GM10266 (cell line): Measurements from ENCODE around the gene FERMT3.

Source experiments
- DNase-seq: peaks from one replicate; pipeline ENCODE4 v3.0.0; 2012; ENCODE audit errors: extremely low spot score
- TF ChIP-seq, protein P1 (sequence below): IDR thresholded peaks from 2 replicates; pipeline ENCODE4 v1.5.1; 2012; ENCODE audit warnings: mild to moderate bottlenecking, low read depth; ENCODE audit not compliant: control insufficient read depth, insufficient read depth; ENCODE audit errors: missing control alignments

The FERMT3 gene

DNA sequence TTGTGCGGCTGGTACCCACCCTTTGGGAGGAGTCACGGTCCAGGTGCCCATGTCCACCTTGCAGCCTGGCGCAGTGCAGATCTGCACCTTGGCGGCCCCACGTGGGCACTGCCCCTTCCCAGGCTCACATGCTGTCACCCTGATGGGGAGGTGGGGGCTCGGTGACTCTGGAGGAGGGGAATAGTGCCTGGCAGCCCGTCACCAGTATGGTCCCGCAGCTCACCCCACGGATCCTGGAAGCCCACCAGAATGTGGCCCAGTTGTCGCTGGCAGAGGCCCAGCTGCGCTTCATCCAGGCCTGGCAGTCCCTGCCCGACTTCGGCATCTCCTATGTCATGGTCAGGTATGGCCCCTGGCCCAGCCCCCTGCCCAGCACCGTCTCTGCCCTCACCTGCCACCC lies 14.3 kb downstream of the FERMT3 start:
- DNase-seq, result no peak
- TF ChIP-seq, protein P1, sequence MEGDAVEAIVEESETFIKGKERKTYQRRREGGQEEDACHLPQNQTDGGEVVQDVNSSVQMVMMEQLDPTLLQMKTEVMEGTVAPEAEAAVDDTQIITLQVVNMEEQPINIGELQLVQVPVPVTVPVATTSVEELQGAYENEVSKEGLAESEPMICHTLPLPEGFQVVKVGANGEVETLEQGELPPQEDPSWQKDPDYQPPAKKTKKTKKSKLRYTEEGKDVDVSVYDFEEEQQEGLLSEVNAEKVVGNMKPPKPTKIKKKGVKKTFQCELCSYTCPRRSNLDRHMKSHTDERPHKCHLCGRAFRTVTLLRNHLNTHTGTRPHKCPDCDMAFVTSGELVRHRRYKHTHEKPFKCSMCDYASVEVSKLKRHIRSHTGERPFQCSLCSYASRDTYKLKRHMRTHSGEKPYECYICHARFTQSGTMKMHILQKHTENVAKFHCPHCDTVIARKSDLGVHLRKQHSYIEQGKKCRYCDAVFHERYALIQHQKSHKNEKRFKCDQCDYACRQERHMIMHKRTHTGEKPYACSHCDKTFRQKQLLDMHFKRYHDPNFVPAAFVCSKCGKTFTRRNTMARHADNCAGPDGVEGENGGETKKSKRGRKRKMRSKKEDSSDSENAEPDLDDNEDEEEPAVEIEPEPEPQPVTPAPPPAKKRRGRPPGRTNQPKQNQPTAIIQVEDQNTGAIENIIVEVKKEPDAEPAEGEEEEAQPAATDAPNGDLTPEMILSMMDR, result no peak

DNA sequence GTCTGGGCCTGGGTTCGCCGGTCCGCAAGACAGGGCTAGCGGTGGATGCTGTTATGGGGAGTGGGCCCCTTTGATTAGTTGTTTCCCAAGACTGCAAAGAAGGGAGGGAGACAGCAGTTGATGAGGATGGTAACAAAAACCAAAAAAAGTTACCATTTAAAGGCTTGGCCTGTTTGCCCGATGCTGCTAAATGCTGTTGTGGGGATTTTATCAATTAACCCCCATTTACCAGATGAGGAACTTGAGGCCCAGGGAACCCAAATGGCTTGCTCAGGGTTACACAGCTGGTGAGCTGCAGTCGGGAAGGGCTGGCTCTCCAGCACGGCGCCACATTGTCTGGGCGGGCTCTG lies 16.1 kb downstream of the FERMT3 start:
- no peak for DNase-seq
- TF ChIP-seq, protein P1, result no peak

DNA sequence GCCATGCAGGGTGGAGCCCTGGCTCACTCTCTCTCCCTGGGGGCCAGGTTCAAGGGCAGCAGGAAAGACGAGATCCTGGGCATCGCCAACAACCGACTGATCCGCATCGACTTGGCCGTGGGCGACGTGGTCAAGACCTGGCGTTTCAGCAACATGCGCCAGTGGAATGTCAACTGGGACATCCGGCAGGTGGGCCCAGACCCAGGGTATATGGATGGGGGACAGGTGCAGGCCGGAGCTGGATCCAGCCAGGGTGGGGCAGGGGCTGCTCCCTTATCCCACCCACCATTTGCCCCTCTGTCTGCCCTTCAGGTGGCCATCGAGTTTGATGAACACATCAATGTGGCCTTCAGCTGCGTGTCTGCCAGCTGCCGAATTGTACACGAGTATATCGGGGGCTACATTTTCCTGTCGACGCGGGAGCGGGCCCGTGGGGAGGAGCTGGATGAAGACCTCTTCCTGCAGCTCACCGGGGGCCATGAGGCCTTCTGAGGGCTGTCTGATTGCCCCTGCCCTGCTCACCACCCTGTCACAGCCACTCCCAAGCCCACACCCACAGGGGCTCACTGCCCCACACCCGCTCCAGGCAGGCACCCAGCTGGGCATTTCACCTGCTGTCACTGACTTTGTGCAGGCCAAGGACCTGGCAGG lies 16.6 kb downstream of the FERMT3 start:
- TF ChIP-seq, protein P1, result no peak
- DNase-seq, result no peak

DNA sequence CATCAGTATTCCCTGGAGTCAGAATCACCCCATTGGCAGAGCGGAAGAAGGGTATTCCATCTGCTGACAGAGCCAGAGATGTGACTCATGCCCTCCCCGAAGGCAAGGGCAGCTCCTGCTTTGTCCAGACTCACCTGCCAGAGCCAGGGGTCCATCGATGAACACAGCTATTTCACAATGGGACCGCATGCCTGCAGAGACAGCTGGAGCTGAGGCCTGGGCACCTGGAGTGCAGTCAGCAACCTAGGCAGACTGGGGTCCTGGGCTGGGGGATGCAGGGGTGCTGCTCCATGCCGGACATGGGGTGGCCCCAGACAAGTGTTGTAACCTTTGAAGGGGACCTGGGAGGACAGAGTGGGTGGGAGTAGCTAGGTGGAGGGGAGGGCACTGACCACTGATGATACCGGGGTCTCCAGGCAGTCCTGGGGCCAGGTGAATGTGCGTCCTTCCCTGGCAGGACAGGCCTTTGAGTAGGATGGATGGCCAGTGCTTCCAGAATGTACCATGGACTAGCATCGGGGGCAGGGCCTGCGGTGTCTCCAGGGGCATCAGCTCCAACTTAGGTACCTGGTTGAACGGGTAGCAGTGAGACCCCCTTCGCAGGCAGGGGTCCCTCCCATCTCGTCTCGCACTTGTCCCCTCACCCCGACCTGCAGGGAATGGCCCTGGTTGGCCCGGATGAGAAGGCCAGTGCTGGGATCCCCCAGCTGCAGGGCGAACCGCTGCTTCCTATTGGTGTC lies 17.8 kb downstream of the FERMT3 start:
- TF ChIP-seq, protein P1, result no peak
- no peak for DNase-seq

DNA sequence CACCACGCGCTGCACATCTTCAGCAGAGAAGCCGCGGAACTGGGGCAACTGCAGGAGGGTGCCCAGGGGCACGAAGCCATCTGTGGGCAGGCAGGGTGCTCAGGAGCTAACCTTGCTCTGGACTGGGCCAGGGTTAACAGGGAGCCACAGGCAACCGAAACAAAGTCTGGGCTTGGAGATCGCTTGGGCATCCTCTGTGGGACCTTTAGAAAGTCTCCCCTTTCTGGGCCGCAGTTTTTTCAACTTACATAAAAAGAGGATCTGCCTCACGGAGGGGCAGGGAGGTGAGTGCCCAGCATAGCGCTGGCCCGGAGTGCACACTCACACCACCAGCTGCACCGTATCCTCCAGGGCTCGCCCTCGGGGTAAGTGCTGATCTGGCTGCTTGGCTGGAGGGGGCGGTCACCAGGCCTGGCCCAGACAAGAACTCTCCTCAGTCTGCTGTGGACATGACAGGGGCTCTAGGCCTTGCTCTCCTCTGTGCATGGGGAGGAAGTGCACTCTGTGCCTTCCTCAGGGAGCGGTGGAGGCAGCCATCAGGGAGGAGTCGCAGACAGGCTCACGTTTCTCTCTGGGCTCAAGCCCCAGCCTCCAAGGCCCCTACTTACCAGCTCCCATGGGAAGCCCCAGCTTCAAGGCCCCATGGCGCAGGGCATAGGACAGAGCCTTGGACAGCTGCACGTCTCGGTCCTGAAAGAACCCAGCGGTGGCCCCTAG lies 18.5 kb downstream of the FERMT3 start:
- TF ChIP-seq, protein P1, result no peak
- no peak for DNase-seq

DNA sequence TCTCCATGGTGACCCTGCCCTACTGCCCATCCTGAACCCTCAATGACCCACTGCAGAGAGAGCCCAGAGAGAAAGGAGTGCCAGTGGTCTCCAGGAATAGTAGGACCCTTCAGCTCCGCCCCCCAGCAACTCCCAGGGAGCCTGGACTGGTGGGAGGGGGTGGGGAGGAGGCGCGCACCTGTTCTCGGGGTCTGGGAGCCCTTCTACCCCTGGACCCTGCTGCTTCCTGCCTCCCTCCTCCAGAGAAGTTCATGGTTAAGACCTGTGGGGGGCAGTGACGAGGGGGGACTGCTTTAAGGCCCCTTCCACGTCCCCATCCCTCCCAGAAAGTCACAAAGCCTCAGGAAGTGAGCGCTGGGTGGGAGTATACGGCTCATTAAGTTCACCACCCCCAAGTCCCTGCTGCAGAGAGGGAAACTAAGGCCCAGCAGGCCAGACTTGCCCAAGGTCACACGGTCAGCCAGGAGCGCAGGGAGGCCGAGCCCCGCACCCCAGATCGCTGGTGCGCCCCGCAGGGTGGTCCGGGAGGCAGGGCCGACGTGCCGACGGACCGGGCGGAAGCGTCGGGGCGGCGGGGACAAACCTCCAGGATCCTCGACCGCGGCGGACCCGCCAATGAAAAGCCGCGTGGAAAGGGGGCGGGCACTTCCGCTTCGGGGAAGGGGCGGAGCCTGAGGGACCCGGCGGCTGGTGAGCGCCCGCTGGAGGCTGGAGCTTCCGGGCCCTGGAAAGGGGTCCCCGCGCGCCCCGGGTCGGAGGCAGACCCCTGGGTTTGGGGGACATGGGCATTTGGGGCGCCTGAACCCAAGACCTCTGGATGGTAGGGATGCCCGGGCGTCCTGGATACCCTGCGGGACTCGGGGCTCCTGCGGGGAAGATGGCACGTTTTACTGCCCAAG lies 19.3 kb downstream of the FERMT3 start, which contains the start of the genes NUDT22 and TRPT1:
Gene NUDT22, plus strand, starts transcription at position 667 of the 899 bp plus-strand sequence. CDS start 379 bp downstream, outside the sequence.
Gene TRPT1, minus strand, starts transcription at position 579 of the 899 bp plus-strand sequence. Its CDS starts 326 bp downstream, at position 253.
- DNase-seq, result peak; percentile 95
- TF ChIP-seq, protein P1, result peak; percentile 45
